WERI-Rb-1 (cell line): ENCODE data around the gene FAM221B.

ENCODE experiments used
- DNase-seq: peaks from one replicate; pipeline ENCODE4 v3.0.0-alpha.2; 2020
- H3K27ac ChIP-seq: fragments of 250-450 bp; sonication (Bioruptor Pico); 2 replicates; pipeline ENCODE4 v1.5.1; 2020; ENCODE audit warnings: mild to moderate bottlenecking, moderate library complexity
- H3K27me3 ChIP-seq: fragments of 250-450 bp; sonication (Bioruptor Pico); 2 replicates; pipeline ENCODE4 v1.5.1; 2021; ENCODE audit warnings: mild to moderate bottlenecking, low read depth, moderate library complexity; ENCODE audit not compliant: insufficient read depth, severe bottlenecking
- H3K36me3 ChIP-seq: fragments of 250-450 bp; sonication (Bioruptor Pico); 2 replicates; pipeline ENCODE4 v1.5.1; 2020; ENCODE audit warnings: mild to moderate bottlenecking, moderate library complexity
- H3K4me3 ChIP-seq: 2 replicates; pipeline ENCODE4 v1.5.1; 2011; ENCODE audit warnings: low read depth, mild to moderate bottlenecking, control low read depth, low read length
- H3K9me3 ChIP-seq: fragments of 250-450 bp; sonication (Bioruptor Pico); 2 replicates; pipeline ENCODE4 v1.5.1; 2021; ENCODE audit warnings: mild to moderate bottlenecking, moderate library complexity; ENCODE audit not compliant: severe bottlenecking
- TF ChIP-seq, protein P1 (sequence below): IDR thresholded peaks from 2 replicates; pipeline ENCODE4 v1.5.1; 2011; ENCODE audit warnings: low read depth, mild to moderate bottlenecking, control low read depth, inconsistent platforms, low read length

The FAM221B gene

DNA sequence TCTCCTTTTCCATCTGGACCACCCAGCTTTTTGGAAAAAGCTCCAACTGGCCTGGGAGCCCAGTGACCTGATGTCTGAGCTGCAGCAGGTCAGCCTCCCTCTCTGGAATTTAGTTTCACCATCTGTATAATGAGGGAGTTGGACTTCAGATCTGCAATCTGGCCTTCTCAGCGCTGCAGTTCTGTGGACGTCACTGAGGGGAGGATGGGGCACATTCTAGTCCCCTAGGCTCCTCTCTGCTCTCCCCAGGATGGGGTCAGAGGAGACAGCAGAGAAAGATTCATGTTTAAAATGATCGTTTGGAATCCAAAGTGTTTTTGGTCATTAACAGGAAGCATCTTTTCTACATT, 31.4 kb upstream of the FAM221B start:
- TF ChIP-seq, protein P1, sequence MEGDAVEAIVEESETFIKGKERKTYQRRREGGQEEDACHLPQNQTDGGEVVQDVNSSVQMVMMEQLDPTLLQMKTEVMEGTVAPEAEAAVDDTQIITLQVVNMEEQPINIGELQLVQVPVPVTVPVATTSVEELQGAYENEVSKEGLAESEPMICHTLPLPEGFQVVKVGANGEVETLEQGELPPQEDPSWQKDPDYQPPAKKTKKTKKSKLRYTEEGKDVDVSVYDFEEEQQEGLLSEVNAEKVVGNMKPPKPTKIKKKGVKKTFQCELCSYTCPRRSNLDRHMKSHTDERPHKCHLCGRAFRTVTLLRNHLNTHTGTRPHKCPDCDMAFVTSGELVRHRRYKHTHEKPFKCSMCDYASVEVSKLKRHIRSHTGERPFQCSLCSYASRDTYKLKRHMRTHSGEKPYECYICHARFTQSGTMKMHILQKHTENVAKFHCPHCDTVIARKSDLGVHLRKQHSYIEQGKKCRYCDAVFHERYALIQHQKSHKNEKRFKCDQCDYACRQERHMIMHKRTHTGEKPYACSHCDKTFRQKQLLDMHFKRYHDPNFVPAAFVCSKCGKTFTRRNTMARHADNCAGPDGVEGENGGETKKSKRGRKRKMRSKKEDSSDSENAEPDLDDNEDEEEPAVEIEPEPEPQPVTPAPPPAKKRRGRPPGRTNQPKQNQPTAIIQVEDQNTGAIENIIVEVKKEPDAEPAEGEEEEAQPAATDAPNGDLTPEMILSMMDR: no peak
- no peaks in the 10 kb centered on the region for H3K9me3 ChIP-seq
- H3K27ac ChIP-seq: no peak overlapping the region
- H3K36me3 ChIP-seq: no peaks in the 10 kb centered on the region
- no peak for DNase-seq
- H3K4me3 ChIP-seq: no peak overlapping the region
- H3K27me3 ChIP-seq: no peaks in the 10 kb centered on the region

DNA sequence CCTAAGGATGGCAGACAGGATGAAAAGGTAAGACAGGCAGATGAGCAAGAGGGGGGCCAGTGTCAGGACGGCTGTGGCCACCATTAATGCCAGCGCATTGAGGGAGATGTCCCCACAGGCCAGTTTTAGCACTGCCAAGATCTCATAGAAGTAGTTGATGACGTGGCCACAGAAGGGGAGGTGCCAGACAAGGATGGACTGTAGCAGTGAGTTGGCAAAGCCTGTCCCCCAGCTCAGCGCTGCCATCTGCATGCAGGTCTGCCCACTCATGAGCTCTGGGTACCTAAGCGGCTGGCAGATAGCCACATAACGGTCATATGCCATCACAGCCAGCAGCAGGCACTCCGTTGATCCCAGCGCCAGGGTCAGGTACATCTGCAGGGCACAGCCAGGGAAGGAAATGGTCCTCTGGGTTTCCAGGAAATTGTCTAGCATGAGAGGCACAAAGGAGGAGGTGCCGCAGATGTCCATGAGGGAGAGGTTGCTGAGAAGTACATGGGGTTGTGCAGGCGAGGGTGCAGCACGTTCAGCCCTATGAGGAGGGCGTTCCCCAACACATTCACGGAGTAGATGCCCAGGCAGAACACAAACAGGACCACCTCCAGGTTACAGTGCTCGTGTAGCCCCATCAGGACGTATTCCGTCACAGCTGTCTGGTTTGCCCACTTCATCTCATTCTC, 30.9 kb upstream of the FAM221B start:
- no peaks in the 10 kb centered on the region for H3K36me3 ChIP-seq
- H3K27me3 ChIP-seq: no peaks in the 10 kb centered on the region
- no peak overlapping the region for H3K4me3 ChIP-seq
- DNase-seq: no peak
- no peak overlapping the region for H3K27ac ChIP-seq
- TF ChIP-seq, protein P1: no peak
- no peaks in the 10 kb centered on the region for H3K9me3 ChIP-seq

DNA sequence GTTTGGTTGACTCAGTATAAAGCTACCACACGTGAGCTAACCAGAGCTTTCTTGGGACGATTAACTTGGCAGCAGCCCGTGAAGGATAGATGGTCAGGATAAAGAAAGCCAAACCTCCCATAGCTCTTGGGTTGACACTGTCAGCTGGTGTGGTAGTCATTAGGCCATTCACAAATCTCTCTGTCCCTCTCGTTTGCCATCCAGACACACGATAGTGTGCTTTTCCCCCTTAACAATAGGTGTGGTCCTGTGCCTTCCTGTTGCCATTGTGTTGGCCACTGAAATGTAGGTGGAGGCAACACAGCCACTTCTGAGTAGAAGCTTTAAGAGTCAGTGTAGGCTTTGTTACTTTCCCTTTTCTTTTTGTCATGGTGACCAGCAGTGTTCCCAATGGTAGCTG, 29.9 kb upstream of the FAM221B start:
- H3K27me3 ChIP-seq: no peaks in the 10 kb centered on the region
- no peak overlapping the region for H3K4me3 ChIP-seq
- no peak for DNase-seq
- H3K27ac ChIP-seq: no peak overlapping the region
- no peaks in the 10 kb centered on the region for H3K36me3 ChIP-seq
- TF ChIP-seq, protein P1: no peak
- no peaks in the 10 kb centered on the region for H3K9me3 ChIP-seq

DNA sequence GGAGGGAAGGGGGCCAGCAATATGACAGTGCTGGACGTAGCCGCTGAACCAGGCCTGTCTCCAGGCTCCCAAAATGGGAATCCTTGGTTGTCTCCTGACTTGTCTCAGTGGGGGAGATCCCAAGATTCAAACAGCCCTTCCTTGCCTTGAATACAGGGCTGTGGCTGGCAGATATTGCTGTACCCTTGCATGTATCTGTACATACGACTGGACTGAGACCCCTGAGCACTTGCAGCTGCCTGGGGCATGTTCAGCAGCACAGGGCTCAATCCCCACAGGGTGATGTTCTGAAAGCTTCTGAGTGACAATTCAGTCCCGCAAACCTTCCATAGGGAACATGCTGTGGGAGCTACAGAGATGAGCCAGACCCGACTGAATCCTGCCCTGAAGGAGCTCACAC, 28.4 kb upstream of the FAM221B start:
- H3K27me3 ChIP-seq: no peaks in the 10 kb centered on the region
- no peak overlapping the region for H3K4me3 ChIP-seq
- no peaks in the 10 kb centered on the region for H3K36me3 ChIP-seq
- H3K9me3 ChIP-seq: no peaks in the 10 kb centered on the region
- H3K27ac ChIP-seq: no peak overlapping the region
- TF ChIP-seq, protein P1: no peak
- no peak for DNase-seq

DNA sequence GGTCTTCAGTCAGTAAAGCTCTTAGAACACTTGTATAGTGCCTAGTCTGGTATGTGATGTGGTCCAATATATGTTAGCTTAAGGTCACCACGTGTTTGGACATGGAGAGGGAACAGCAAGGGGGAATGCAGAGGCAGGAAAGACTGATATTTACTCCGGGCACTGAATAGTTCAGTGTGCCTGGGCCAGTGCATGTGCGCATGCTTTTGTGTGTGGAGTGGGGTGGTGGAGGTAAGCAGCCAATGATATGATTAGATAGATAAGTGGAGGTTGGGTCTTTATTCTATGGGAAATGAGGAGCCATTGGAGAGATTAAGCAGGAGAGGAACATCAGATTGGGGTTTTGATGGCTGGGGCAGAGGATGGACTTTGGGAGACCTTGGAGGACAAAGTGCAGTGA, 27.7 kb upstream of the FAM221B start:
- no peaks in the 10 kb centered on the region for H3K36me3 ChIP-seq
- no peak for DNase-seq
- TF ChIP-seq, protein P1: no peak
- H3K27ac ChIP-seq: no peak overlapping the region
- no peak overlapping the region for H3K4me3 ChIP-seq
- no peaks in the 10 kb centered on the region for H3K27me3 ChIP-seq
- no peaks in the 10 kb centered on the region for H3K9me3 ChIP-seq

DNA sequence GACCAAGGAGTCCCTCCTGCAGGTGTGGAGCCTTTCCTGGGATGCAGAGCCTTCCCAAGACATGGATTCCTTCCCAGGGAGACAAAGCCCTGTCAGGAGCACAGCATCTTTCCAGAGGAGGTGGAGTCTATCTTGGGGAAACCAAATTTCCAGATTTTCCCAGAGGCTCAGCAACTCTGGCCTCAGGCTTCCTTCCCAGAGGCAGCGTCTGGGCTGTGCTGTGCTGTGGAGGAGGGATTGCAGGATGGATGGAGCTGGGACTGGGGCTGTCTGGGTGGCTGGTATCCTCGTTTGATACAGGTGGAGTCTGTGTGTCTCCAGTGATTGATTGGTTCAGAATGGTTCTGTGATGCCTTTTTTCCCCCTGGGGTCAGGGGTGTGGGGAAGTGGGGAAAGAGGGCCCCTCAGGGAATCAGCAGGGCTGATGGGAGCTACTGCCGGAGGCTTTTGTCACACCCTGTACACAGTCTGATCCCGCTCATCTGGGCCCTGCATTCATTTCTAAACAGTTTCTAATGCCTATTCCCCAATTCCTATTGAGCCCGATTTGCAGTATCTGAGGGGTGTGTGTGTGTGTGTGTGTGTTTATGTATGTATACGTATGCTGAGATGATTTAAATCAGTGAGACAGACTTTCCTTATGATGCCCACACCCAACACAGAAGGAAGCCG, 25.7 kb upstream of the FAM221B start:
- H3K9me3 ChIP-seq: no peaks in the 10 kb centered on the region
- H3K4me3 ChIP-seq: no peak overlapping the region
- H3K27ac ChIP-seq: no peak overlapping the region
- no peak for DNase-seq
- TF ChIP-seq, protein P1: no peak
- H3K27me3 ChIP-seq: no peaks in the 10 kb centered on the region
- no peaks in the 10 kb centered on the region for H3K36me3 ChIP-seq
